ENCODE measurements around the gene PITPNB.

The PITPNB gene

DNA sequence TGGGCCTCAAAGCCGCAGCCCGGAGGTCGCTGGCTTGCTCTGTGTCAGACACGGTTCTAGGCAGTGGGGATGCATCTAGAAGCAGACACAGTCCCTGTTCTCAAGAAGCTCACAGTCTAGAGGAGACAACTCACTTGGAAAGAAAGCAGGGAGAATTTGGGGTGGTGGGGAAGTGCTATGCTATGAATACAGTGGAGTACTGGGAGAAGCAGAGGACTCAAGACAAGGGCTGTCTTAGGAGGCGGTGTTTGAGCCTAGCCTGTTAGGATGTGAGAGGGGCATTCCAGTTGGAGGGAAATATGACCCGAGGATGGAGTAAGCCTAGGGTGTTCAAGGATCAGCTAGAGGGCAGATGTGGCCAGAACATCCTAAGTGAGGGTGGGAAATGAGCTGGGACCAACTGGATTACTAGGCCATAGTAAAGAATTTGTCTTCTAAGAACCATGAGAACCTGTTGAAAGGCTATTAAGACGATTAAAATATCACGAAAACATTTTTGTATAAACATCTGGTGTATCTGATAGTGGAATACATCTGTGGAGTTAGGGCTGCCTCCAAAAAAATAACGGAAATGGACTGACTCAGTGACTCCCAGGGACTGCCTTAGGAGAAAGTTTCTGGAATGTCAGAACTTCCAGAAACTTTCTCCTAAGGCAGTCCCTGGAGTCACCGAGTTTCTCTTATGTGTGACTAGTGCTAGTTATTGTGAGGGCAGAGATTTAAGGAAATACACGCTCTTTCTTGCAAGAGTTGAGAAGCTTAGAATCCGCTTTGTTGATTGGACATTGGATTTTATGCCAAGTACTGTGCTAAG is 1.1 kb upstream of the PITPNB start:
- H3K4me3 ChIP-seq (ENCODE audit: low read length): peak overlapping the region; percentile 83
- peak; percentile 47 for DNase-seq (ENCODE audit: low read depth)
- TF ChIP-seq CTCF (IDR thresholded peaks at IDR 0.05; ENCODE audit: insufficient read depth, low read depth, low read length, missing control alignments): no peak

GRCh38 chr22:27918341-27919221 is 475 bp downstream of the PITPNB start:
- DNase-seq (ENCODE audit: low read depth): peak; percentile 60
- no peak for TF ChIP-seq CTCF (IDR thresholded peaks at IDR 0.05; ENCODE audit: insufficient read depth, low read depth, low read length, missing control alignments)
- peak overlapping the region; percentile 85 for H3K4me3 ChIP-seq (ENCODE audit: low read length)

- H3K4me3 ChIP-seq (ENCODE audit: low read length): no peak overlapping the region
- no peak for DNase-seq (ENCODE audit: low read depth)
- no peak for TF ChIP-seq CTCF (IDR thresholded peaks at IDR 0.05; ENCODE audit: insufficient read depth, low read depth, low read length, missing control alignments)
Measured at GRCh38 chr22:27915986-27916385, 3.1 kb downstream of the PITPNB start.

- TF ChIP-seq CTCF (IDR thresholded peaks at IDR 0.05; ENCODE audit: insufficient read depth, low read depth, low read length, missing control alignments): no peak
- DNase-seq (ENCODE audit: low read depth): no peak
- H3K4me3 ChIP-seq (ENCODE audit: low read length): no peak overlapping the region
Measured at GRCh38 chr22:27913162-27913741, 5.8 kb downstream of the PITPNB start.

DNA sequence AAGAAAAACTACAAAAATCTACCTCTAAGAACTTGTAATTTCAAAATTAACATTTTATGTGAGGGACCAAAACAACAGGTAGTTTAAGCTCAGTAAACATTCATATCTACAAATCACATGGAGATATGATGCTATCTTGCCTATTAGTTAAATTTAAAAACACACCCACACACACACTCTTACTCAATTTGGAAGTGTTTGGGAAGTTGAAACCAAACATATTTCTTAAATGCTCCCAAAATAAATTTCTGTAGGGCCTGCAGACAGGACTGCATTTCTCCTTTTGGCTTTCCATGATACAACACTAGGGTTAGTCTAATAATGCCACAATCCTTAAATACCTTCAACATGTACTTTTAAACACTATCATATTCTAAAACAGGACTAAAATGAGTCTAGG is 7.0 kb downstream of the PITPNB start:
- DNase-seq (ENCODE audit: low read depth): no peak
- H3K4me3 ChIP-seq (ENCODE audit: low read length): no peak overlapping the region
- TF ChIP-seq CTCF (IDR thresholded peaks at IDR 0.05; ENCODE audit: insufficient read depth, low read depth, low read length, missing control alignments): no peak

GRCh38 chr22:27911330-27911729 is 7.7 kb downstream of the PITPNB start:
- no peak for TF ChIP-seq CTCF (IDR thresholded peaks at IDR 0.05; ENCODE audit: insufficient read depth, low read depth, low read length, missing control alignments)
- no peak for DNase-seq (ENCODE audit: low read depth)

More at GRCh38 chr22:27911330-27911729, 7.7 kb downstream of the PITPNB start:
- H3K4me3 ChIP-seq (ENCODE audit: low read length): no peak overlapping the region

Measured in epithelial cell of esophagus (primary cell).